Heart left ventricle (tissue), 16 donors: ENCODE measurements around the gene GPR179. TPM values are rescaled to one million over a fixed set of nuclear protein-coding genes. Genes with fewer than 3 reads are reported as not detected.
A peak's percentile ranks its signal among the peaks of the same experiment; 100 is the strongest.

ENCODE experiments used
- ATAC-seq, 4 donors: fragments of 200-7000 bp; cut with Tn5 transposase; one replicate each; pipeline ENCODE4 v1.9.1; 2020 to 2022; ENCODE audit warnings: moderate library complexity in 4 of 4, mild to moderate bottlenecking in 3 of 4, moderate number of reproducible peaks in 1 of 4
- DNase-seq, 5 donors: peaks; one replicate each; pipeline ENCODE4 v3.0.0-alpha.2; 2020
- H3K27ac ChIP-seq, 12 donors: fragments of 200-600 bp; sonication (generic) in 4 of 12; one replicate each; pipeline versions ENCODE4 v1.5.0 to v1.8.0; 2016 to 2022; ENCODE audit warnings: mild to moderate bottlenecking in 2 of 12
- H3K27me3 ChIP-seq, 9 donors: fragments of 200-600 bp; sonication (generic) in 2 of 9; one replicate each; pipeline versions ENCODE4 v1.5.1 to v1.8.0; 2016 to 2022; ENCODE audit warnings: mild to moderate bottlenecking in 3 of 9
- H3K36me3 ChIP-seq, 9 donors: fragments of 200-600 bp; sonication (generic) in 2 of 9; one replicate each; pipeline versions ENCODE4 v1.5.0 to v1.8.0; 2018 to 2022; ENCODE audit warnings: mild to moderate bottlenecking in 2 of 9
- H3K4me1 ChIP-seq, 12 donors: fragments of 200-600 bp; sonication (generic) in 4 of 12; one replicate each; pipeline versions ENCODE4 v1.5.0 to v1.8.0; 2016 to 2022; ENCODE audit warnings: mild to moderate bottlenecking in 3 of 12
- H3K4me3 ChIP-seq, 12 donors: fragments of 200-600 bp; sonication (generic) in 4 of 12; one replicate each; pipeline versions ENCODE4 v1.5.0 to v1.8.0; 2017 to 2022; ENCODE audit warnings: mild to moderate bottlenecking in 9 of 12, moderate library complexity in 4 of 12
- H3K9me3 ChIP-seq, 12 donors: fragments of 200-600 bp; sonication (generic) in 4 of 12; one replicate each; pipeline versions ENCODE4 v1.5.0 to v1.8.0; 2016 to 2022; ENCODE audit warnings: mild to moderate bottlenecking in 1 of 12
- CTCF ChIP-seq, 12 donors: fragments of 200-600 bp; sonication (generic) in 4 of 12; IDR thresholded peaks; one replicate each; pipeline versions ENCODE4 v1.5.0 to v1.8.0; 2018 to 2022; ENCODE audit warnings: antibody characterized with exemption in 12 of 12, mild to moderate bottlenecking in 5 of 12
- POLR2A ChIP-seq, 2 donors: fragments of 450-650 bp; IDR thresholded peaks; one replicate each; pipeline ENCODE4 v1.6.1; 2017; ENCODE audit warnings: antibody characterized with exemption in 2 of 2, mild to moderate bottlenecking in 2 of 2, moderate library complexity in 2 of 2
- WGBS, 4 donors: extraction: QIAGEN DNeasy Blood & Tissue Kit in 2 of 4; methylation state at CpG; one replicate each; pipeline versions ENCODE4 v1.1.5 to v1.1.7; 2013 to 2018; 5-methylcytosine and 5-hydroxymethylcytosine counted together
- intact Hi-C, 10 donors: fragments of 100-400 bp; cut with DNase I; formaldehyde crosslinking; loops; one replicate each; pipeline versions ENCODE4 v1.11.1 to v1.14.2; 2022
- polyA plus RNA-seq, 2 donors: library from polyadenylated mRNA; stranded (reverse); fragments of 200-250 nt; gene quantifications; one replicate each; pipeline ENCODE4 v1.2.3, GENCODE V29; 2013
- total RNA-seq, 9 donors: library from RNA; depleted of rRNA in 2 of 9; stranded (reverse); fragments of >200 nt in 2 of 9; fragmentation: NEBNext Ultra II Directional in 3 of 9; extraction: Animal tissue kit (Norgen Biotek cat#: 25700) in 3 of 9; gene quantifications; one replicate each; pipeline versions ENCODE4 v1.1.0 to v1.2.4, GENCODE V29; 2016 to 2023
- donor health status: ischemic (EF 13 %, LVEDD 7.1; RV severe dilation, severe dysfunction).
- donor health status: healthy with polysubstance abuse.
- donor health status: DM: no; HTN: yes; CAD: no.
- donor health status: DM: no; HTN: no; CAD: no.
- donor health status: ischemic (EF 25% LVEDD 6.9; RV normal size, moderate dysfunction).
- donor health status: ischemic (EF 25% LVEDD 5.7; RV mildly dilated, moderate dysfunction).
- donor health status: healthy.
- donor health status: DM: yes; HTN: yes; CAD: no.
- donor health status: ischemic (EF 35%, LVEDD 5.7; RV mildly dilated, moderate dysfunction).
- donor health status: nonischemic (EF 11% LVEDD 7.7; RV severe dilation, severe dysfunction).
- donor health status: DM: yes; HTN: yes; CAD: no.
- donor health status: PGD.
- donor health status: ischemic (EF 29% LVEDD 5.4; RV normal size, mild dysfunction).
- donor health status: nonischemic (EF 23%, LVEDD 6.1; RV moderate dilation, normal function).

The GPR179 gene
- total and polyA plus RNA-seq, 11 donors = 0.03 to 0.25 (median 0.07) TPM; not detected in 5

GRCh38 chr17:38349097-38349730 lies 5.5 kb upstream of the GPR179 start:
- peak; percentile 78 to 89 (median 82) for DNase-seq
- Histone ChIP-seq H3K9me3 (no peaks in the 10 kb centered on the region), H3K36me3 (no peaks in the 10 kb centered on the region), H3K27ac (peak overlapping the region in 1 of 12 donors; percentile 58), H3K27me3 (no peaks in the 10 kb centered on the region), H3K4me1 (peaks cover 0 to 21% (median 15%) of the 10 kb centered on the region in 12 donors), H3K4me3 (no peak overlapping the region)
- ATAC-seq = peak; percentile 33 to 60 (median 48)
- intact Hi-C loops = loop anchor here (1.0 to 10.0 kb wide), 6 partner anchors 33 to 316 kb away; no protein-coding TSS in a partner anchor
- TF ChIP-seq CTCF (IDR thresholded peaks at IDR 0.05) (peak; percentile 84 to 94 (median 91)), POLR2A (IDR thresholded peaks at IDR 0.05) (no peak)
- WGBS, 4 donors = 15 to 17% (median 16%) methylated on average over 8 of the region's 8 CpGs

- no peak overlapping the region for H3K4me3 ChIP-seq
- H3K27ac ChIP-seq = no peak overlapping the region
- intact Hi-C loops = loop anchor here in 4 of 10 donors (5.0 to 10.0 kb wide), 3 partner anchors 37 to 319 kb away; no protein-coding TSS in a partner anchor
- H3K27me3 ChIP-seq = no peaks in the 10 kb centered on the region
- H3K9me3 ChIP-seq = no peaks in the 10 kb centered on the region
- no peak for DNase-seq
- TF ChIP-seq CTCF (IDR thresholded peaks at IDR 0.05) = no peak
- TF ChIP-seq POLR2A (IDR thresholded peaks at IDR 0.05) = no peak
- H3K36me3 ChIP-seq = no peaks in the 10 kb centered on the region
- H3K4me1 ChIP-seq = peaks cover 0 to 8% (median 0%) of the 10 kb centered on the region in 12 donors
- no peak for ATAC-seq
- 88 to 97% (median 95%) methylated on average over 7 of the region's 7 CpGs for WGBS, 4 donors
Observed at GRCh38 chr17:38345743-38346142, 2.0 kb upstream of the GPR179 start.

GRCh38 chr17:38344420-38344745 lies 627 bp upstream of the GPR179 start:
- intact Hi-C loops = loop anchor here in 3 of 10 donors (5.0 to 10.0 kb wide), 3 partner anchors 38 to 320 kb away; no protein-coding TSS in a partner anchor
- DNase-seq = no peak
- whole genome bisulfite sequencing, 4 donors = 83 to 93% (median 91%) methylated on average over 3 of the region's 3 CpGs
- H3K9me3 ChIP-seq = no peaks in the 10 kb centered on the region
- peaks cover 0 to 8% (median 0%) of the 10 kb centered on the region in 12 donors for H3K4me1 ChIP-seq
- H3K27ac ChIP-seq = no peak overlapping the region
- no peak for TF ChIP-seq CTCF (IDR thresholded peaks at IDR 0.05)
- no peak for TF ChIP-seq POLR2A (IDR thresholded peaks at IDR 0.05)
- no peaks in the 10 kb centered on the region for H3K27me3 ChIP-seq
- no peak for ATAC-seq
- H3K4me3 ChIP-seq = no peak overlapping the region
- H3K36me3 ChIP-seq = no peaks in the 10 kb centered on the region

- no peak for DNase-seq
- ATAC-seq = no peak
- Histone ChIP-seq H3K4me1 (peaks cover 0 to 8% (median 0%) of the 10 kb centered on the region in 12 donors), H3K27ac (no peak overlapping the region), H3K4me3 (no peak overlapping the region), H3K9me3 (no peaks in the 10 kb centered on the region), H3K27me3 (no peaks in the 10 kb centered on the region), H3K36me3 (no peaks in the 10 kb centered on the region)
- WGBS, 4 donors = 86 to 92% (median 89%) methylated on average over 11 to 18 of the region's 18 CpGs
- intact Hi-C loops = loop anchor here in 3 of 10 donors (5.0 to 10.0 kb wide), 3 partner anchors 39 to 322 kb away; no protein-coding TSS in a partner anchor
- no peak for TF ChIP-seq CTCF (IDR thresholded peaks at IDR 0.05)
- TF ChIP-seq POLR2A (IDR thresholded peaks at IDR 0.05) = no peak
Observed at GRCh38 chr17:38342886-38343607, 709 bp downstream of the GPR179 start.
